Measurements from ENCODE around the gene PRSS27.

DNA sequence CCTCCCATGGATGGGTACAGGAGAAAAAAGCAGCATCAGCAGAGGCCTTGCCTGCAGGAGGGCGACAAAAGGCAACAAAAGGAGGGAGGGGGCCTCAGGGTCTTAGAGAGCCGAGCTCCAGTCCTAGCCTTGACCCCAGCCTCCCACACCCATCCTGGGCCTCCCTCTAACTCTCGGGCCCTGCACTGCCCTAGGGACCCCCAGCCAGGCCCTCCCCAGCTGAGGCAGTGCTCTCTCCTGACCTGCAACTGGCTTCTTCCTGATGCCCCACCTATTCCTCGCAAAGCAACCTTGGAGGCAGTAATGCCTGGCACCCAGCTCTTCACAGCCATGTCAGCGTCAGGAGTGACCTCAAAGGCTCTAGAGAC is 17.2 kb upstream of the PRSS27 start:
- TF ChIP-seq, protein P1, sequence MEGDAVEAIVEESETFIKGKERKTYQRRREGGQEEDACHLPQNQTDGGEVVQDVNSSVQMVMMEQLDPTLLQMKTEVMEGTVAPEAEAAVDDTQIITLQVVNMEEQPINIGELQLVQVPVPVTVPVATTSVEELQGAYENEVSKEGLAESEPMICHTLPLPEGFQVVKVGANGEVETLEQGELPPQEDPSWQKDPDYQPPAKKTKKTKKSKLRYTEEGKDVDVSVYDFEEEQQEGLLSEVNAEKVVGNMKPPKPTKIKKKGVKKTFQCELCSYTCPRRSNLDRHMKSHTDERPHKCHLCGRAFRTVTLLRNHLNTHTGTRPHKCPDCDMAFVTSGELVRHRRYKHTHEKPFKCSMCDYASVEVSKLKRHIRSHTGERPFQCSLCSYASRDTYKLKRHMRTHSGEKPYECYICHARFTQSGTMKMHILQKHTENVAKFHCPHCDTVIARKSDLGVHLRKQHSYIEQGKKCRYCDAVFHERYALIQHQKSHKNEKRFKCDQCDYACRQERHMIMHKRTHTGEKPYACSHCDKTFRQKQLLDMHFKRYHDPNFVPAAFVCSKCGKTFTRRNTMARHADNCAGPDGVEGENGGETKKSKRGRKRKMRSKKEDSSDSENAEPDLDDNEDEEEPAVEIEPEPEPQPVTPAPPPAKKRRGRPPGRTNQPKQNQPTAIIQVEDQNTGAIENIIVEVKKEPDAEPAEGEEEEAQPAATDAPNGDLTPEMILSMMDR (IDR thresholded peaks at IDR 0.05; ENCODE audit: low read length): no peak
- no peak for TF ChIP-seq EZH2 (IDR thresholded peaks at IDR 0.05; ENCODE audit: borderline replicate concordance, low read length)
